ENCODE results near the gene ELL2. TPM values are rescaled to one million over a fixed set of nuclear protein-coding genes. Genes with fewer than 3 reads are reported as not detected.

ELL2 gene
- total RNA-seq: 28.0 and 44.0 TPM in 2 replicates

GRCh38 chr5:95961617-95962474 lies at the start of gene ELL2:
Gene ELL2 (minus strand): TSS chr5:95961851. CDS start chr5:95961721, 130 bp downstream.

Other genes starting within 250 kb of the ELL2 start
- 27.5 and 34.6 TPM in 2 replicates for gene RHOBTB3, start 230.5 kb downstream of the ELL2 start, total RNA-seq
- 24.5 and 29.6 TPM in 2 replicates for gene GLRX, start 139.1 kb downstream of the ELL2 start, total RNA-seq

All from aortic smooth muscle cell (primary cell).